Mononuclear cell (primary cell): ENCODE results near the gene APOC1. TPM values are rescaled to one million over a fixed set of nuclear protein-coding genes. Genes with fewer than 3 reads are reported as not detected.
"Not testable (repeated sequence)": the region's sequence is repeated elsewhere in the genome, so short reads cannot be mapped to it uniquely, and the experiment has no call there.

Source experiments
- H3K27me3 ChIP-seq: 2 replicates; pipeline ENCODE4 v1.6.0; 2011; ENCODE audit warnings: low read length, control low read depth; ENCODE audit not compliant: insufficient read depth
- H3K4me1 ChIP-seq: 2 replicates; pipeline ENCODE4 v1.5.1; 2011; ENCODE audit warnings: mild to moderate bottlenecking, low read length, control low read depth; ENCODE audit not compliant: insufficient read depth
- H3K4me3 ChIP-seq: 2 replicates; pipeline ENCODE4 v1.5.1; 2011; ENCODE audit warnings: mild to moderate bottlenecking, low read length, moderate library complexity
- H3K9me3 ChIP-seq: 2 replicates; pipeline ENCODE4 v1.5.1; 2011; ENCODE audit warnings: low read depth, mild to moderate bottlenecking, control low read depth, low read length
- total RNA-seq: library from RNA; depleted of rRNA; stranded (reverse); fragments of >200 nt; gene quantifications from one replicate; pipeline ENCODE4 v1.2.3, GENCODE V29; 2012

APOC1 gene
- total RNA-seq, 1 donor: not detected

- Histone ChIP-seq H3K27me3 (peaks cover 6% of the 10 kb centered on the region), H3K4me3 (no peak overlapping the region), H3K9me3 (no peaks in the 10 kb centered on the region), H3K4me1 (no peaks in the 10 kb centered on the region)
Measured at GRCh38 chr19:44900328-44901244, 13.8 kb upstream of the APOC1 start.

DNA sequence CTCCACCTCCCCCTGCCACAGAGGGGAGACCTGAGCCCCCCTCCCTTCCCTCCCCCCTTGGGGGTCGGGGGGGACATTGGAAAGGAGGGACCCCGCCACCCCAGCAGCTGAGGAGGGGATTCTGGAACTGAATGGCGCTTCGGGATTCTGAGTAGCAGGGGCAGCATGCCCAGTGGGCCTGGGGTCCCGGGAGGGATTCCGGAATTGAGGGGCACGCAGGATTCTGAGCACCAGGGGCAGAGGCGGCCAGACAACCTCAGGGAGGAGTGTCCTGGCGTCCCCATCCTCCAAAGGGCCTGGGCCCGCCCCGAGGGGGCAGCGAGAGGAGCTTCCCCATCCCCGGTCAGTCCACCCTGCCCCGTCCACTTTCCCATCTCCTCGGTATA, 11.2 kb upstream of the APOC1 start:
- H3K4me1 ChIP-seq: no peaks in the 10 kb centered on the region
- peaks cover 16% of the 10 kb centered on the region for H3K27me3 ChIP-seq
- H3K9me3 ChIP-seq: no peaks in the 10 kb centered on the region
- H3K4me3 ChIP-seq: no peak overlapping the region

DNA sequence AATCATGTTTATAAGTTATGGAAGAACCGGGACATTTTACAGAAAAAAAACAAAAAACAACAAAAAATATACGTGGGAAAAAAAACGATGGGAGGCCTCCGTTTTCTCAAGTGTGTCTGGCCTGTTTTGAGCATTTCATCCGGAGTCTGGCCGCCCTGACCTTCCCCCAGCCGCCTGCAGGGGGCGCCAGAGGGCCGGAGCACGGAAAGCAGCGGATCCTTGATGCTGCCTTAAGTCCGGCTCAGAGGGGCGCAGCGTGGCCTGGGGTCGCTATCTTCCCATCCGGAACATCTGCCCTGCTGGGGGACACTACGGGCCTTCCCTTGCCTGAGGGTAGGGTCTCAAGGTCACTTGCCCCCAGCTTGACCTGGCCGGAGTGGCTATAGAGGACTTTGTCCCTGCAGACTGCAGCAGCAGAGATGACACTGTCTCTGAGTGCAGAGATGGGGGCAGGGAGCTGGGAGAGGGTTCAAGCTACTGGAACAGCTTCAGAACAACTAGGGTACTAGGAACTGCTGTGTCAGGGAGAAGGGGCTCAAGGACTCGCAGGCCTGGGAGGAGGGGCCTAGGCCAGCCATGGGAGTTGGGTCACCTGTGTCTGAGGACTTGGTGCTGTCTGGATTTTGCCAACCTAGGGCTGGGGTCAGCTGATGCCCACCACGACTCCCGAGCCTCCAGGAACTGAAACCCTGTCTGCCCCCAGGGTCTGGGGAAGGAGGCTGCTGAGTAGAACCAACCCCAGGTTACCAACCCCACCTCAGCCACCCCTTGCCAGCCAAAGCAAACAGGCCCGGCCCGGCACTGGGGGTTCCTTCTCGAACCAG, 10.6 kb upstream of the APOC1 start:
- peaks cover 16% of the 10 kb centered on the region for H3K27me3 ChIP-seq
- H3K9me3 ChIP-seq: no peaks in the 10 kb centered on the region
- H3K4me1 ChIP-seq: no peaks in the 10 kb centered on the region
- H3K4me3 ChIP-seq: no peak overlapping the region

DNA sequence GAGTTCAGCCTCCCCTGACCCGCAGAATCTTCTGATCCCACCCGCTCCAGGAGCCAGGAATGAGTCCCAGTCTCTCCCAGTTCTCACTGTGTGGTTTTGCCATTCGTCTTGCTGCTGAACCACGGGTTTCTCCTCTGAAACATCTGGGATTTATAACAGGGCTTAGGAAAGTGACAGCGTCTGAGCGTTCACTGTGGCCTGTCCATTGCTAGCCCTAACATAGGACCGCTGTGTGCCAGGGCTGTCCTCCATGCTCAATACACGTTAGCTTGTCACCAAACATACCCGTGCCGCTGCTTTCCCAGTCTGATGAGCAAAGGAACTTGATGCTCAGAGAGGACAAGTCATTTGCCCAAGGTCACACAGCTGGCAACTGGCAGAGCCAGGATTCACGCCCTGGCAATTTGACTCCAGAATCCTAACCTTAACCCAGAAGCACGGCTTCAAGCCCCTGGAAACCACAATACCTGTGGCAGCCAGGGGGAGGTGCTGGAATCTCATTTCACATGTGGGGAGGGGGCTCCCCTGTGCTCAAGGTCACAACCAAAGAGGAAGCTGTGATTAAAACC, 9.9 kb upstream of the APOC1 start:
- H3K27me3 ChIP-seq: peaks cover 16% of the 10 kb centered on the region
- no peaks in the 10 kb centered on the region for H3K9me3 ChIP-seq
- no peak overlapping the region for H3K4me3 ChIP-seq
- no peaks in the 10 kb centered on the region for H3K4me1 ChIP-seq

DNA sequence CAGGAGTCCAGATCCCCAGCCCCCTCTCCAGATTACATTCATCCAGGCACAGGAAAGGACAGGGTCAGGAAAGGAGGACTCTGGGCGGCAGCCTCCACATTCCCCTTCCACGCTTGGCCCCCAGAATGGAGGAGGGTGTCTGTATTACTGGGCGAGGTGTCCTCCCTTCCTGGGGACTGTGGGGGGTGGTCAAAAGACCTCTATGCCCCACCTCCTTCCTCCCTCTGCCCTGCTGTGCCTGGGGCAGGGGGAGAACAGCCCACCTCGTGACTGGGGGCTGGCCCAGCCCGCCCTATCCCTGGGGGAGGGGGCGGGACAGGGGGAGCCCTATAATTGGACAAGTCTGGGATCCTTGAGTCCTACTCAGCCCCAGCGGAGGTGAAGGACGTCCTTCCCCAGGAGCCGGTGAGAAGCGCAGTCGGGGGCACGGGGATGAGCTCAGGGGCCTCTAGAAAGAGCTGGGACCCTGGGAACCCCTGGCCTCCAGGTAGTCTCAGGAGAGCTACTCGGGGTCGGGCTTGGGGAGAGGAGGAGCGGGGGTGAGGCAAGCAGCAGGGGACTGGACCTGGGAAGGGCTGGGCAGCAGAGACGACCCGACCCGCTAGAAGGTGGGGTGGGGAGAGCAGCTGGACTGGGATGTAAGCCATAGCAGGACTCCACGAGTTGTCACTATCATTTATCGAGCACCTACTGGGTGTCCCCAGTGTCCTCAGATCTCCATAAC, 8.8 kb upstream of the APOC1 start, which contains the start of gene APOE:
TSS of gene APOE (plus strand) at position 360 of the 724 bp plus-strand sequence. CDS start 829 bp downstream, outside the sequence.
- no peak within 1 kb of the TSS for H3K4me3 ChIP-seq
- no peaks in the 10 kb centered on the region for H3K4me1 ChIP-seq
- no peaks in the 10 kb centered on the region for H3K9me3 ChIP-seq
- peaks cover 16% of the 10 kb centered on the region for H3K27me3 ChIP-seq

GRCh38 chr19:44907613-44908012, 6.8 kb upstream of the APOC1 start:
- Histone ChIP-seq H3K27me3 (peaks cover 16% of the 10 kb centered on the region), H3K4me1 (no peaks in the 10 kb centered on the region)

GRCh38 chr19:44908074-44908835, 6.2 kb upstream of the APOC1 start:
- H3K4me3 ChIP-seq: no peak overlapping the region
- H3K9me3 ChIP-seq: no peaks in the 10 kb centered on the region
- peaks cover 4% of the 10 kb centered on the region for H3K4me1 ChIP-seq
- H3K27me3 ChIP-seq: peaks cover 16% of the 10 kb centered on the region

More at GRCh38 chr19:44907613-44908012, 6.8 kb upstream of the APOC1 start:
- H3K9me3 ChIP-seq: no peaks in the 10 kb centered on the region
- no peak overlapping the region for H3K4me3 ChIP-seq

DNA sequence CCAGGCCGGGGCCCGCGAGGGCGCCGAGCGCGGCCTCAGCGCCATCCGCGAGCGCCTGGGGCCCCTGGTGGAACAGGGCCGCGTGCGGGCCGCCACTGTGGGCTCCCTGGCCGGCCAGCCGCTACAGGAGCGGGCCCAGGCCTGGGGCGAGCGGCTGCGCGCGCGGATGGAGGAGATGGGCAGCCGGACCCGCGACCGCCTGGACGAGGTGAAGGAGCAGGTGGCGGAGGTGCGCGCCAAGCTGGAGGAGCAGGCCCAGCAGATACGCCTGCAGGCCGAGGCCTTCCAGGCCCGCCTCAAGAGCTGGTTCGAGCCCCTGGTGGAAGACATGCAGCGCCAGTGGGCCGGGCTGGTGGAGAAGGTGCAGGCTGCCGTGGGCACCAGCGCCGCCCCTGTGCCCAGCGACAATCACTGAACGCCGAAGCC, 5.6 kb upstream of the APOC1 start:
- no peak overlapping the region for H3K4me3 ChIP-seq
- H3K9me3 ChIP-seq: no peaks in the 10 kb centered on the region
- peaks cover 9% of the 10 kb centered on the region for H3K4me1 ChIP-seq
- H3K27me3 ChIP-seq: peaks cover 16% of the 10 kb centered on the region

- H3K9me3 ChIP-seq: no peaks in the 10 kb centered on the region
- peaks cover 18% of the 10 kb centered on the region for H3K4me1 ChIP-seq
- no peak overlapping the region for H3K4me3 ChIP-seq
- peaks cover 17% of the 10 kb centered on the region for H3K27me3 ChIP-seq
Measured at GRCh38 chr19:44909775-44910174, 4.6 kb upstream of the APOC1 start.

GRCh38 chr19:44911896-44912295, 2.5 kb upstream of the APOC1 start:
- H3K4me1 ChIP-seq: peaks cover 19% of the 10 kb centered on the region
- not testable (repeated sequence) for H3K4me3 ChIP-seq, H3K27me3 ChIP-seq, H3K9me3 ChIP-seq

GRCh38 chr19:44912854-44913253, 1.6 kb upstream of the APOC1 start:
- peaks cover 2% of the 10 kb centered on the region for H3K27me3 ChIP-seq
- no peaks in the 10 kb centered on the region for H3K9me3 ChIP-seq
- no peak overlapping the region for H3K4me3 ChIP-seq

DNA sequence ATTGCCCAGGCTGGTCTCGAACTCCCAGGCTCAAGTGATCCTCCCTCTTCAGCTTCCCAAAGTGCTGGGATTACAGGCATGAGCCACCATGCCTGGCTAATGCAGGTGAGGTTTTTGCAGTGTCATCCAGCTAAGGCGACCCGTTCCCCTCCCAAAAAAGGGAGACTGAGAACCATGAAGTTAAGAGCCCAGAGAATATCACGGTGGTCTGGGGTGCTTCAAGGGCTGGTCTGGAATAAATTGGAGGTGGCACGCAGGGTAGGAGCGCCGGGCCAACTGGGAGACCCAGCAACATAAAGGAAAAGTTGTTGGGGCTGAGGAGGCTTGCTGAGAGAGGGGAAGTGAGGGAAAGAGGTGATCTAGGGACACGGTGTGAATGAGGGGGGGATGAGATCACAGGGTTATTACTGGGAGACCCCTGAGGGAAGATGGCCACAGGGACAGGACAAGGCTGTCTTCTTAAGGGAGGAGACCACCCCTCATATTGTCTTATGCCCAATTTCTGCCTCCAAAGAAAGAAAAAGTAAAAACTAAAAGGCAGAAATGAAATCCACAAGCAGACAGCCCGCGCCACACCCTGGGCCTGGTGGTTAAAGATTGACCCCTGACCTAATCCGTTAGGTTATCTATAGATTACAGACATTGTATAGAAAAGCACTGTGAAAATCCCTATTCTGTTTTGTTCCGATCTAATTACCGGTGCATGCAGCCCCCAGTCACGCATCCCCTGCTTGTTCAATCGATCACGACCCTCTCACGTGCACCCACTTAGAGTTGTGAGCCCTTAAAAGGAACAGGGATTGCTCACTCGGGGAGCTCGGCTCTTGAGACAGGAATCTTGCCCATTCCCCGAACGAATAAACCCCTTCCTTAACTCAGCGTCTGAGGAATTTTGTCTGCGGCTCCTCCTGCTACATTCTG, 636 bp upstream of the APOC1 start:
- not testable (repeated sequence) for H3K9me3 ChIP-seq, H3K27me3 ChIP-seq, H3K4me3 ChIP-seq
- peaks cover 19% of the 10 kb centered on the region for H3K4me1 ChIP-seq

More at GRCh38 chr19:44912854-44913253, 1.6 kb upstream of the APOC1 start:
- peaks cover 19% of the 10 kb centered on the region for H3K4me1 ChIP-seq

DNA sequence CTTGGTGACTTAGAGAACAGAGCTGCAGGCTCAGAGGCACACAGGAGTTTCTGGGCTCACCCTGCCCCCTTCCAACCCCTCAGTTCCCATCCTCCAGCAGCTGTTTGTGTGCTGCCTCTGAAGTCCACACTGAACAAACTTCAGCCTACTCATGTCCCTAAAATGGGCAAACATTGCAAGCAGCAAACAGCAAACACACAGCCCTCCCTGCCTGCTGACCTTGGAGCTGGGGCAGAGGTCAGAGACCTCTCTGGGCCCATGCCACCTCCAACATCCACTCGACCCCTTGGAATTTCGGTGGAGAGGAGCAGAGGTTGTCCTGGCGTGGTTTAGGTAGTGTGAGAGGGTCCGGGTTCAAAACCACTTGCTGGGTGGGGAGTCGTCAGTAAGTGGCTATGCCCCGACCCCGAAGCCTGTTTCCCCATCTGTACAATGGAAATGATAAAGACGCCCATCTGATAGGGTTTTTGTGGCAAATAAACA, 9.9 kb downstream of the APOC1 start:
- no peaks in the 10 kb centered on the region for H3K9me3 ChIP-seq
- no peaks in the 10 kb centered on the region for H3K27me3 ChIP-seq
- peaks cover 30% of the 10 kb centered on the region for H3K4me1 ChIP-seq
- no peak overlapping the region for H3K4me3 ChIP-seq
